Activated naive CD8-positive, alpha-beta T cell (primary cell): ENCODE data around the gene S1PR3.

ENCODE experiments used
- H3K27ac Mint-ChIP-seq: one replicate; pipeline ENCODE4 v1.8.0; 2021; ENCODE audit warnings: mixed read lengths
- H3K27me3 Mint-ChIP-seq: one replicate; pipeline ENCODE4 v1.8.0; 2021; ENCODE audit warnings: mixed read lengths
- H3K36me3 Mint-ChIP-seq: one replicate; pipeline ENCODE4 v1.8.0; 2021; ENCODE audit warnings: mixed read lengths
- H3K4me1 Mint-ChIP-seq: one replicate; pipeline ENCODE4 v1.8.0; 2021; ENCODE audit warnings: low read depth, mixed read lengths
- H3K4me3 Mint-ChIP-seq: one replicate; pipeline ENCODE4 v1.8.0; 2021; ENCODE audit warnings: mild to moderate bottlenecking, mixed read lengths
- H3K9me3 Mint-ChIP-seq: one replicate; pipeline ENCODE4 v1.8.0; 2021; ENCODE audit warnings: low read depth, mixed read lengths

S1PR3 gene

GRCh38 chr9:88978034-88978433 lies 13.2 kb upstream of the S1PR3 start:
- peaks cover 4% of the 10 kb centered on the region for H3K4me1 Mint-ChIP-seq
- no peak overlapping the region for H3K4me3 Mint-ChIP-seq
- H3K9me3 Mint-ChIP-seq = no peaks in the 10 kb centered on the region
- H3K27ac Mint-ChIP-seq = no peak overlapping the region
- H3K36me3 Mint-ChIP-seq = peaks cover 2% of the 10 kb centered on the region
- peaks cover 5% of the 10 kb centered on the region for H3K27me3 Mint-ChIP-seq

GRCh38 chr9:88979021-88979420 lies 12.2 kb upstream of the S1PR3 start:
- H3K4me3 Mint-ChIP-seq = no peak overlapping the region
- H3K27ac Mint-ChIP-seq = no peak overlapping the region
- peaks cover 5% of the 10 kb centered on the region for H3K27me3 Mint-ChIP-seq
- H3K9me3 Mint-ChIP-seq = no peaks in the 10 kb centered on the region
- peaks cover 2% of the 10 kb centered on the region for H3K36me3 Mint-ChIP-seq
- H3K4me1 Mint-ChIP-seq = peaks cover 4% of the 10 kb centered on the region

GRCh38 chr9:88979791-88980190 lies 11.5 kb upstream of the S1PR3 start:
- peaks cover 2% of the 10 kb centered on the region for H3K36me3 Mint-ChIP-seq
- H3K4me1 Mint-ChIP-seq = peaks cover 4% of the 10 kb centered on the region
- H3K4me3 Mint-ChIP-seq = no peak overlapping the region
- H3K9me3 Mint-ChIP-seq = no peaks in the 10 kb centered on the region
- H3K27ac Mint-ChIP-seq = no peak overlapping the region
- H3K27me3 Mint-ChIP-seq = peaks cover 5% of the 10 kb centered on the region

- Mint-ChIP-seq H3K9me3 (no peaks in the 10 kb centered on the region), H3K27ac (no peak overlapping the region), H3K36me3 (peaks cover 2% of the 10 kb centered on the region), H3K27me3 (peaks cover 9% of the 10 kb centered on the region), H3K4me1 (peaks cover 4% of the 10 kb centered on the region), H3K4me3 (no peak overlapping the region)
Observed at GRCh38 chr9:88980740-88981203, 10.5 kb upstream of the S1PR3 start.

GRCh38 chr9:88983865-88984542 lies 7.3 kb upstream of the S1PR3 start:
- H3K9me3 Mint-ChIP-seq = no peaks in the 10 kb centered on the region
- peaks cover 9% of the 10 kb centered on the region for H3K4me1 Mint-ChIP-seq
- peaks cover 5% of the 10 kb centered on the region for H3K27me3 Mint-ChIP-seq
- no peak overlapping the region for H3K27ac Mint-ChIP-seq
- H3K4me3 Mint-ChIP-seq = no peak overlapping the region
- H3K36me3 Mint-ChIP-seq = peaks cover 2% of the 10 kb centered on the region

GRCh38 chr9:88984543-88984883 lies 6.8 kb upstream of the S1PR3 start:
- Mint-ChIP-seq H3K27ac (no peak overlapping the region), H3K9me3 (no peaks in the 10 kb centered on the region), H3K27me3 (peaks cover 5% of the 10 kb centered on the region), H3K4me1 (peaks cover 14% of the 10 kb centered on the region), H3K36me3 (peaks cover 2% of the 10 kb centered on the region), H3K4me3 (no peak overlapping the region)

- H3K4me3 Mint-ChIP-seq = no peak overlapping the region
- peaks cover 5% of the 10 kb centered on the region for H3K27me3 Mint-ChIP-seq
- H3K4me1 Mint-ChIP-seq = peaks cover 22% of the 10 kb centered on the region
- no peak overlapping the region for H3K27ac Mint-ChIP-seq
- H3K9me3 Mint-ChIP-seq = no peaks in the 10 kb centered on the region
- peaks cover 2% of the 10 kb centered on the region for H3K36me3 Mint-ChIP-seq
Observed at GRCh38 chr9:88985616-88986015, 5.7 kb upstream of the S1PR3 start.

- no peaks in the 10 kb centered on the region for H3K9me3 Mint-ChIP-seq
- peaks cover 23% of the 10 kb centered on the region for H3K4me1 Mint-ChIP-seq
- no peak overlapping the region for H3K27ac Mint-ChIP-seq
- peaks cover 2% of the 10 kb centered on the region for H3K36me3 Mint-ChIP-seq
- no peak overlapping the region for H3K4me3 Mint-ChIP-seq
- H3K27me3 Mint-ChIP-seq = peaks cover 5% of the 10 kb centered on the region
Observed at GRCh38 chr9:88986776-88987175, 4.5 kb upstream of the S1PR3 start.

DNA sequence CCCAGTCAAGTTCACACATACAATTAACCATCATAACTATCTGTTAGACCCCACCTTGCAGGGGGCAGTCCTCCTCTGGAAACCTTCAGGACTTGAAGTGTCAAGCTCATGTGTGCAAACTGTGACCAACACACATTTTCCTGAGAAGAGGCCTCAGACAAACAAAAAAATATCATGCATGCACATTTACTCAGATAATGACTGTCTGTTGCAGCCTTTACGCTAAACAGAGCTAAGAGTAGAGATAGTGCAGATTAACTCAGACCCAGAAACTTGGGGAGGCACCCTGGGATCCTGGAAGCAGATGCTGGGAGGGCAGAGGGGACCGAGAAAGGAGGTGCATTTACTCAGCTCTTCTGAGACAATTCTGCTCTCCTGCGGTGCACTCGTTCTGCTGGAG lies 3.6 kb upstream of the S1PR3 start:
- H3K27me3 Mint-ChIP-seq = peaks cover 8% of the 10 kb centered on the region
- no peaks in the 10 kb centered on the region for H3K9me3 Mint-ChIP-seq
- no peak overlapping the region for H3K4me3 Mint-ChIP-seq
- H3K36me3 Mint-ChIP-seq = no peaks in the 10 kb centered on the region
- H3K27ac Mint-ChIP-seq = no peak overlapping the region
- H3K4me1 Mint-ChIP-seq = peaks cover 28% of the 10 kb centered on the region

- H3K36me3 Mint-ChIP-seq = no peaks in the 10 kb centered on the region
- peaks cover 13% of the 10 kb centered on the region for H3K27me3 Mint-ChIP-seq
- no peaks in the 10 kb centered on the region for H3K9me3 Mint-ChIP-seq
- H3K4me3 Mint-ChIP-seq = peak overlapping the region; percentile 72
- H3K4me1 Mint-ChIP-seq = peaks cover 28% of the 10 kb centered on the region
- peak overlapping the region; percentile 61 for H3K27ac Mint-ChIP-seq
Observed at GRCh38 chr9:88988796-88989641, 2.2 kb upstream of the S1PR3 start.

- H3K4me3 Mint-ChIP-seq = peak overlapping the region; percentile 72
- H3K4me1 Mint-ChIP-seq = peaks cover 28% of the 10 kb centered on the region
- no peaks in the 10 kb centered on the region for H3K36me3 Mint-ChIP-seq
- H3K27me3 Mint-ChIP-seq = peaks cover 17% of the 10 kb centered on the region
- H3K9me3 Mint-ChIP-seq = no peaks in the 10 kb centered on the region
- H3K27ac Mint-ChIP-seq = peak overlapping the region; percentile 16
Observed at GRCh38 chr9:88990041-88990728, 1.1 kb upstream of the S1PR3 start.

DNA sequence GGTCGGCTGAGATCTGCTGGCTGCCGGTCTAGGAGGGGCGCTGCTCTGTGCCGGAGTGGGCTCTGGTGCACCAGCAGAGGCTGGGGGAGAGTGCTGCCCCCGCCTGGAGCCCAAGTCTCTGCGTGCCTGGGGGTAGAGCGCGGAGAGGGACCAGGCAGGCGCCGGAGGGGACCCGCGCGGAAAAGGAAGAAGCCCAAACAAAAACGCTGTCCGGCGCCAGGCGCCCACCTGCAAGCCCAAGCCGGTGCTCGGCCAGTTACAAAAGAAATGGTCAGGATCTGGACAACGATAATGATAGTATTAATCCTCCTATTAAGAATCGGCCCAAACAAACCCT lies 571 bp upstream of the S1PR3 start:
- H3K4me3 Mint-ChIP-seq = peak overlapping the region; percentile 61
- H3K36me3 Mint-ChIP-seq = no peaks in the 10 kb centered on the region
- H3K27ac Mint-ChIP-seq = no peak overlapping the region
- no peaks in the 10 kb centered on the region for H3K9me3 Mint-ChIP-seq
- peaks cover 28% of the 10 kb centered on the region for H3K4me1 Mint-ChIP-seq
- H3K27me3 Mint-ChIP-seq = peaks cover 15% of the 10 kb centered on the region

GRCh38 chr9:88992556-88992955 lies 1.3 kb downstream of the S1PR3 start:
- no peak overlapping the region for H3K27ac Mint-ChIP-seq
- peaks cover 28% of the 10 kb centered on the region for H3K4me1 Mint-ChIP-seq
- peak overlapping the region; percentile 73 for H3K4me3 Mint-ChIP-seq
- H3K36me3 Mint-ChIP-seq = no peaks in the 10 kb centered on the region
- peaks cover 20% of the 10 kb centered on the region for H3K27me3 Mint-ChIP-seq
- H3K9me3 Mint-ChIP-seq = no peaks in the 10 kb centered on the region

DNA sequence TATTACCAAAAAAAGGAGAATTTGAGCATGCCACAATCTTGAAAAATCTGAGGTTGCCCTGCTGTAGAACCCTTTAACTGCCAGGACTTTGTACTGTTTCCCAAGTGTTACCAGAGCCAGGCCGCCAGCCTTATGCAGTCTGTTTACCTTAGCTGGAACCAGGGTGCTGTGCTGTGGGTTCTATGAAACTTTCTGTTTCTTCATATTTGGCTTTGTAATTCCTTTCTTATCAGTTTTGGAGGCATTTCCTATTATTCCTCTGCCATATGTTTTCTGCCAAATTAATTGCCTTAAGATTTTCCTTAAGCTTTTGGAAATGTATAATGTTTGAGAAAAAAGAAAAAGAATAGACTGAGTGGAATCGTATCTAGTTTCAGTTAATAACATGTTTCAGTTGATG lies 2.1 kb downstream of the S1PR3 start:
- peaks cover 20% of the 10 kb centered on the region for H3K27me3 Mint-ChIP-seq
- H3K4me3 Mint-ChIP-seq = no peak overlapping the region
- no peak overlapping the region for H3K27ac Mint-ChIP-seq
- no peaks in the 10 kb centered on the region for H3K36me3 Mint-ChIP-seq
- H3K9me3 Mint-ChIP-seq = no peaks in the 10 kb centered on the region
- H3K4me1 Mint-ChIP-seq = peaks cover 26% of the 10 kb centered on the region

DNA sequence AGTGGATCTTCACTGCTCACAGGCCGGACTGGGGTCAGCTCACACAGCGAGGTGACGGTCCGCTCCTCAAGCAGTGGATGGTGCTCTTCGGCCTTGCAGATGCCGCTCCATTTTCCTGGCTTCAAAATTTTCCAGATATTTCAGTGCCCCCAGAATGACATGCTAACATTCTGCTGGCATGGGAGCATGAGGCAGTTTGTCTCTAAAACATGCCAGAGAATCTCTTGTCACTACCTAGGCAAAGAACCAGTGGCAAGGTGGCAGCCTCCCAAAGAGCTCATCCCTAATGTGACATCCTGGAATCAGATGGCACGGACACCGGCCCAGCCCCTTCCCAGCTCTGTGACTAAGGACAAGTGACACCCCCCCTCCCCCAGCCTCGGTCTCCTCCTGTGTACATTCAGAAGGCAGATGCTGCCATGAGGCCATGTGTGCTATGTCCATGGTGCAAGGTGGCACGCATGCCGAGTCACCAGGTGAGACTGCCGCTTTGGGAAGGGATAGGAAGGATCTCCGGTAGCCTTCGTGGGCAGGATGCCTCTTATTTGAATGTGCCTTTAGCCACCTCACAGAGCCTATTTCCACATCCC lies 2.7 kb downstream of the S1PR3 start:
- Mint-ChIP-seq H3K4me3 (no peak overlapping the region), H3K4me1 (peaks cover 20% of the 10 kb centered on the region), H3K9me3 (no peaks in the 10 kb centered on the region), H3K36me3 (no peaks in the 10 kb centered on the region), H3K27me3 (peaks cover 20% of the 10 kb centered on the region), H3K27ac (no peak overlapping the region)
